Body of pancreas (tissue), 4 donors: Measurements from ENCODE around the gene CYP19A1. TPM values are rescaled to one million over a fixed set of nuclear protein-coding genes. Genes with fewer than 3 reads are reported as not detected.

Experiments used
- ATAC-seq: fragments of 150-250 bp; one replicate; pipeline ENCODE4 v1.9.1; 2016
- DNase-seq, 4 donors: peaks; one replicate each; pipeline ENCODE4 v3.0.0-alpha.2; 2019
- H3K27ac ChIP-seq, 4 donors: fragments of 200-600 bp; sonication (generic); 1 replicate in 3 of 4; 2 replicates in 1 of 4; pipeline versions ENCODE4 v1.5.1 to v1.6.1; 2016 to 2019; ENCODE audit warnings: mild to moderate bottlenecking in 1 of 4, mixed read lengths in 1 of 4, moderate library complexity in 1 of 4
- H3K27me3 ChIP-seq, 2 donors: fragments of 200-600 bp; sonication (generic); one replicate each; pipeline ENCODE4 v1.6.0; 2016; ENCODE audit warnings: mild to moderate bottlenecking in 1 of 2
- H3K36me3 ChIP-seq, 2 donors: fragments of 200-600 bp; sonication (generic); replicated peaks in 1 of 2; 2 replicates each; pipeline ENCODE4 v1.5.1; 2016; ENCODE audit warnings: low read depth in 2 of 2; ENCODE audit not compliant: insufficient read depth in 1 of 2
- H3K4me1 ChIP-seq: fragments of 200-600 bp; sonication (generic); one replicate; pipeline ENCODE4 v1.6.0; 2016
- H3K4me3 ChIP-seq, 2 donors: fragments of 200-600 bp; sonication (generic); 1 replicate in 1 of 2; 2 replicates in 1 of 2; pipeline ENCODE4 v1.5.1; 2016 to 2019
- H3K9me3 ChIP-seq, 3 donors: fragments of 200-600 bp; sonication (generic); 1 replicate in 2 of 3; 2 replicates in 1 of 3; pipeline ENCODE4 v1.5.1; 2016
- CTCF ChIP-seq, 7 experiments: fragments of 450-650 bp in 4 of 7; fragments of 200-600 bp in 3 of 7; sonication (generic) in 3 of 7; IDR thresholded peaks; one replicate each; pipeline ENCODE4 v1.5.1; 2016 to 2019; ENCODE audit warnings: antibody characterized with exemption in 7 of 7
- POLR2A ChIP-seq, 3 donors: fragments of 450-650 bp; IDR thresholded peaks; one replicate each; pipeline ENCODE4 v1.6.1; 2016; ENCODE audit warnings: antibody characterized with exemption in 3 of 3, mild to moderate bottlenecking in 2 of 3
- WGBS, 2 donors: methylation state at CpG; one replicate each; pipeline ENCODE4 v1.1.5; 2017; 5-methylcytosine and 5-hydroxymethylcytosine counted together
- intact Hi-C: fragments of 100-400 bp; cut with DNase I; formaldehyde crosslinking; loops from one replicate; pipeline ENCODE4 v1.15.1; 2023
- total RNA-seq, 2 donors: library from RNA; depleted of rRNA; stranded (reverse); fragments of >200 nt; gene quantifications; one replicate each; pipeline ENCODE4 v1.1.0, GENCODE V29; 2016

Gene CYP19A1
- total RNA-seq, result under 1 TPM in 1 of 2 donors, not detected in 1; 0.26 TPM

- Histone ChIP-seq H3K4me1 (peaks cover 11% of the 10 kb centered on the region), H3K27me3 (no peaks in the 10 kb centered on the region), H3K4me3 (no peak within 1 kb of the TSS), H3K9me3 (no peaks in the 10 kb centered on the region), H3K36me3 (no peaks in the 10 kb centered on the region), H3K27ac (no peak within 1 kb of the TSS)
- DNase-seq, result no peak
- intact Hi-C loops, result no loop called here
- no peak for TF ChIP-seq POLR2A (IDR thresholded peaks at IDR 0.05)
- TF ChIP-seq CTCF (IDR thresholded peaks at IDR 0.05), result no peak
- no peak for ATAC-seq
- 88 to 94% methylated on average over 6 of the region's 6 CpGs for WGBS, 2 donors
Measured at GRCh38 chr15:51338496-51338895, at the start of gene CYP19A1. Gene CYP19A1, minus strand, starts transcription at chr15:51338596. Its CDS starts 95,684 bp downstream, at chr15:51242912.

GRCh38 chr15:51387699-51388041, 49.3 kb upstream of the CYP19A1 start:
- no peak for TF ChIP-seq POLR2A (IDR thresholded peaks at IDR 0.05)
- TF ChIP-seq CTCF (IDR thresholded peaks at IDR 0.05), result no peak
- DNase-seq (no peak), ATAC-seq (no peak)
- Histone ChIP-seq H3K27me3 (no peaks in the 10 kb centered on the region), H3K36me3 (no peaks in the 10 kb centered on the region), H3K4me3 (no peak overlapping the region), H3K4me1 (no peaks in the 10 kb centered on the region), H3K27ac (no peak overlapping the region), H3K9me3 (no peaks in the 10 kb centered on the region)
- intact Hi-C loops, result loop anchor here (10.0 kb wide), 1 partner anchor 153 kb away; no protein-coding TSS in a partner anchor
- WGBS, 2 donors, result 94 to 98% methylated on average over 3 of the region's 3 CpGs

GRCh38 chr15:51386960-51387698, 48.7 kb upstream of the CYP19A1 start:
- H3K4me1 ChIP-seq, result no peaks in the 10 kb centered on the region
- DNase-seq, result no peak
- H3K9me3 ChIP-seq, result no peaks in the 10 kb centered on the region
- intact Hi-C loops, result loop anchor here (10.0 kb wide), 1 partner anchor 152 kb away; no protein-coding TSS in a partner anchor
- no peaks in the 10 kb centered on the region for H3K27me3 ChIP-seq
- no peaks in the 10 kb centered on the region for H3K36me3 ChIP-seq
- 74 to 79% methylated on average over 10 of the region's 10 CpGs for WGBS, 2 donors
- H3K27ac ChIP-seq, result no peak overlapping the region
- no peak overlapping the region for H3K4me3 ChIP-seq
- TF ChIP-seq POLR2A (IDR thresholded peaks at IDR 0.05) (no peak), CTCF (IDR thresholded peaks at IDR 0.05) (no peak)
- no peak for ATAC-seq

GRCh38 chr15:51386486-51386885, 48.1 kb upstream of the CYP19A1 start:
- WGBS, 2 donors, result 86 to 87% methylated on average over 12 of the region's 12 CpGs
- Histone ChIP-seq H3K27ac (no peak overlapping the region), H3K27me3 (no peaks in the 10 kb centered on the region), H3K4me3 (no peak overlapping the region), H3K4me1 (no peaks in the 10 kb centered on the region), H3K9me3 (no peaks in the 10 kb centered on the region), H3K36me3 (no peaks in the 10 kb centered on the region)
- no peak for ATAC-seq
- no peak for DNase-seq
- intact Hi-C loops, result loop anchor here (10.0 kb wide), 1 partner anchor 152 kb away; no protein-coding TSS in a partner anchor
- no peak for TF ChIP-seq POLR2A (IDR thresholded peaks at IDR 0.05)

GRCh38 chr15:51386029-51386428, 47.6 kb upstream of the CYP19A1 start:
- no peaks in the 10 kb centered on the region for H3K9me3 ChIP-seq
- no peaks in the 10 kb centered on the region for H3K36me3 ChIP-seq
- H3K27ac ChIP-seq, result no peak overlapping the region
- H3K4me1 ChIP-seq, result peaks cover 1% of the 10 kb centered on the region
- ATAC-seq (no peak), DNase-seq (no peak)
- intact Hi-C loops, result loop anchor here (10.0 kb wide), 1 partner anchor 151 kb away; no protein-coding TSS in a partner anchor
- TF ChIP-seq POLR2A (IDR thresholded peaks at IDR 0.05), result no peak
- TF ChIP-seq CTCF (IDR thresholded peaks at IDR 0.05), result no peak
- H3K4me3 ChIP-seq, result no peak overlapping the region
- WGBS, 2 donors, result 77 to 87% methylated on average over 8 of the region's 8 CpGs
- H3K27me3 ChIP-seq, result no peaks in the 10 kb centered on the region
